SH-SY5Y (cell line): ENCODE measurements around the gene COPZ2.

Source experiments
- GATA2 ChIP-seq: IDR thresholded peaks from 2 replicates; pipeline ENCODE4 v1.6.1; 2011; ENCODE audit warnings: mild to moderate bottlenecking, low read depth, low read length
- GATA3 ChIP-seq: IDR thresholded peaks from 2 replicates; pipeline ENCODE4 v1.6.1; 2011; ENCODE audit warnings: low read depth, mild to moderate bottlenecking, low read length, moderate library complexity

The COPZ2 gene

DNA sequence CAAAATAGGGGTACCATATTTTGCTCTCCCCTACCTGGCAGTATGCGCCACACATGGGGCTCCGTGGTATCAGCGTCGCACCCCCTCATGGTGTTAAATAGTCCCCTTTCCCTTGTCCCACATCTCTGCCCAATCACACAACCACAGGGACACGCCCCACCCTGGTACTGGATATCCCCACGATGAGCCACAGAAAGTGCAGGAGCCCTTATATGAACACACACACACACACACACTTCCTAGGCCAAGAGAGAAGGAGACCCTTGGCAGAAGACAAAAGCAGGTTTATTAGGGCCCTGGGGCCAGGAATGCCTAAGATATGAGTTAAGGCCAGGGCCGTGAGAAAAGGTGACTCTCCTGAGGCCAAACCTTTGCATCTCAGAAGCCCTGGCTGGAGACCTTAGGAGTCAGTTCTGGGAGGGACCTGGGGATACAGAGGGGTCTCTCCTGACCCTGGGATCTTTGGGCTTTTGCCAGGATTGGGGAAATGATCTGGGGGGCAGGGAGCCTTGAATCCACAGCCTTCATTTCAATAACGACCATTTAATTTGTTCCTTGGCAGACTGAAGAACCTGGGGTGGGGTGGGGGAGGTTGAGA, 11.6 kb downstream of the COPZ2 start:
- TF ChIP-seq GATA2: no peak
- TF ChIP-seq GATA3: no peak

DNA sequence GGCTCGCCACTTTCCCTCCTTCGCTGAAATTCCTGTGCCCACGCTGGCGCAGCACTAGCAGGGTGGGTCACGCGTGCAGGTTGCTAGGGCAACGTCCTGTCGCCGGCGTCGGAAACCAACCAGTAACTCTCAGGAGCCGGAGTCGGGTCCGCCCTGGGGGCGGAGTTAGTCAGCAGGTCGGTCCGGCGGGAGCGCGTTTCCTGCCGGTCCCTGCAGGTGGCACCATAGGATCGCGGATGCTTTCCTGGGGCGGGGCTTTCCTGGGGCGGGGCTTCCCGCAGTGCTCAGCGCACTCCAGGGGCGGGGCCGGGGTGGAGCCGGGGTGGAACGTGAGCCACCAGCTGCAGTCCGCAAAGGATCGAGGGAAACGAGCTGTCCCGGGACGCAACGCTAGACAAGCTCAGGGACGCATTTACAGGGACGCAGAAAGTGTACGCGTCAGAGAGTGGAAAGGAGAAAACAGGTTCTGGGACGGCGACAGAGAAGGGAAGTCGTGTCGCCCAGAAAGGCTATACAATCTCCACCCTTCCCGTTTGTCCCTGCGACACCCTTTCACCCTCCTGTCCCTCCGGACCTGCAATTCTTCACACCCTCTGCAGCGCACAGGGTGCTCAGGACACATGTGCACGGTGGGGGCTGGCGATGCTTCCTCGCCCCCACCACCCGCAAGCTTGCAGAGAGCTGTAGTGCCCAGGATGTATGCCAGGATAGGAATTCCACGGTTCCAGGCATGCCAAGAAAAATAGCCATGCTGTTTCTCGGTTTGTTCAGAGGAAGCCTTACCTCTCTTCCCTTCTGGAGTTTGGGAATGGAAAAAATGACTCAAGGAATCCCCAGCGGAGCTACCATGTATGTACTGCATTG, 12.3 kb downstream of the COPZ2 start:
- no peak for TF ChIP-seq GATA3

DNA sequence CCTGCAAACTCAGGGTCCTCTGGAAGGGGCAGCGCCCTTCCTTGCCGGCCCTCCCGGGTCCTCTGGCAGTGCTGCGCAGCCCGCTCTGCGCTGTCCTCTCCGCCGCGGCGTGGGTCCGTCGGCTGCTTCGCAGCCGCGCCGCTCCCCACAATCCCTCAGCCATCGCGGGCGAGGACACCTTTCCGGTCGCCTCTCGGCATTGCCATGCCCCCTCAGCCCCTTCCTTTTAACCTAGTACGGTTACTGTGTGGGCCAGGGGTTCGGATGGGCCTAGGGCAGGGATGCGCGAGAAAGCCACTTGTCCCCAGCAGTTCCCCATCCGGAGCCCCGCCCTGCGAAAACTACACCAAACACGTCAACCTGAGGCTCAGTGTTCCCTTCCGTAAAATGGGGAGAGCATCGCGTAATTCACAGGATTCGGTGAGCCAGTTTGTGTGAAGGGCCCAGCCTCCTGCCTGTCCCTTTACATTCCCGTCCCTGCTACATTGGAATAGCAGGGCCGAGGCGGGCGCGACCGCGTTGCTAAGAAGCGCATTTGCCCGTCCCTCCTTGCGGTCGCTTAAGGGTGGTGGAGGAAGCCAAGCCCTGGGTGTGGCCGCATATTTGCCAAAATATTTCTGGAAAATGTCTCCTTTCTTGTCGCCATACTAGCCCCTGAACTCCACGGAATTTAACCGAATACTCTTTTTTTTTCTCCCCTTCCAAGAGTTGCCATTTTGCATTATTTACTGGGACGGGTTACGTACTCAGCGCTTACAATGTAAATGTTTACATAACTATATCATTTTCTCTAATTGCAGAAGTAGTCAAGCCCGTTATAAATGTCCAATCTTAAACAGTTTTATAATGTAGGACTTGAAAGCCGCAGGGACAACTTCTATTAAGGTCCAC, 13.2 kb downstream of the COPZ2 start:
- TF ChIP-seq GATA2: no peak
- no peak for TF ChIP-seq GATA3

DNA sequence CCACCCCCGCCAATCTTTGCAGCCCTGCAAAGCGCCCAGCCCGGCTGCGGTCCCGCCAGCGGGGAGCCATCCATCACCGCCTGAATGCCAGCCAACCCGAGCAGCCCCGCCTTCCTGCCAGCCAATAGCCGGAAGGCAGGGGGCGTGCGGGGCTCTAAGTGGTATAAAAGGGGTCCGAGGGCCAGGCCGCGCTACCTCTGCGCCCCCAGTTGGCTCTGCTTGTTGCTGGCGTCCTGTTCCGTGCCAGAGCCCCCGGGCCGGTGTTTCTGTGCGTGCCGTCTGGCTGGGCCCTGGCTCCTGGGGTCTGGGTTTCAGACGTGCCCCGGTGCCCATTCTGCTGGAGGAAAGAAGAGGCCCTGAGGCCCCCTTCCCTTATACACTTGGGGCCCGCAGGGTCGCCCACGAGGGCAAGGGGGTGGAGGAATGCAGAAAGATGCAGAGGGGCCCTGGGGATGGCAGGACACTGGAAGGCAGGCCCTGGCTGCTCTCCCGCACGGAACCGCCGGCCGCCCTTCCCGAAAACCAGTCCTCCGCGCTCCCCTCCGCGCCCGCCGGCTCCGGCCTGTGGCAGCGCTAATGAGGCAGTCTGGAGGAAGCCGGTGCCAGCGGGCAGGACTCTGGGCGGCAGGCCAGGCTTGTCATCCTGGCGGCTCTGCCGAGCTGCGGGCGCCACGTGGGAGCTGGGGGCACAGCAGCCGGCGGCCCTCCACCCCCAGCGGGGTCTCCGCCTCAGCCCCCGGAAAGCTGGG, 14.0 kb downstream of the COPZ2 start:
- TF ChIP-seq GATA2: no peak
- TF ChIP-seq GATA3: no peak

DNA sequence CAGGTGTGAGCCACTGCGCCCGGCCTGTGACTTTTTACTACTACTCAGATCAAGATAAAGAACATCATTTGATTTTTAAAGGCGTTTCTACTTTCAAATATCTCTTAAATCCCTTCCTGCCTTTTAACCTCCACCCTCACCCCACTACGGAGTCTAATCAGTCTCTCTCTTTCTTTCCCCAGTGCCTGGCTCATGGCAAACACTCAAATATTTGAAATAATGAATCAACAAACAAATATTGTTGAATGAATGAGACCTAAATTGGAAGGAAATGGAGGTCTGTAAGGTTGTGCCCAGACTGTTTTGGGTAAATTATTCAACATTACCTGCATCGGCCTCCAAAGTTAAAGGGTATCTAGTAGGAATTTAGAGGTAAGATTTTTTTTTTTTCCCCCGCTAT, 14.7 kb downstream of the COPZ2 start:
- TF ChIP-seq GATA3 (no peak), GATA2 (no peak)

DNA sequence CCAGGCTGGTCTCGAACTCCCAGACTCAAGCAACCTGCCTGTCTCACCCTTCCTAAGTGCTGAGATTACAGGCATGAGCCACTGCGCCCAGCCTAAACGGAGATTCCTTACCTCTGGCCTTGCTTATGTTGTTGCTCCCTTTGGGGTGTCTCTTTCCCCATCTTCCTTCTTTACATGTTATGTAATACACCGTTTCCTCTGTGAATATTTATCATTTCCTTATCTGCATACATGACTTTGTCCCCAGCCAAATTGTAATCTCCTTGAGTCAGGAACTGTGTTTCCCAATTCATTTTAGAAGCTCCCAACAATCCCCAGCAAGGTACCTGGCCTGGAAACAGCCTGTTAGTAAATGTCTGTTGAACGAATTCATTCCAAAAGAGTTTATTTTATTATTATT, 15.7 kb downstream of the COPZ2 start:
- TF ChIP-seq GATA2: no peak
- TF ChIP-seq GATA3: no peak

DNA sequence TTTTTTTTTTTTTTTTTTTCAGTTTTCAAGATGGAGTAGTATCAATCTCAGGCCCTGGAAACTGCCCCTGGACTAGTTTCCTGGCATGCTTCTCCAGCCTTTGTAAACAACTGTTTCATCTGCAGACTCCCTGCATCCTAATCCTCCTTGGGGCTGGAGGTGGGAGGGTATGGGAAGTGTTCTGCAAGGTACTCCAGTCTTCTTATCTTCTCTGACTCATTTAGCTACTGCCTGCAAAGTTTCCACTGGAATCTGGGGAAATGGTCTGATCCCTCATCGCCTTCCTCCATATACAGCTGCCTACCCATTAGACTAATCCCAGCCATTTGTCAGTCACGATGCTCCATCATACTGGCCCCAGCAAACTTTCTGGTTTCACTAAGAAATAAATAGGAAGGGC, 21.5 kb downstream of the COPZ2 start:
- no peak for TF ChIP-seq GATA3
- no peak for TF ChIP-seq GATA2

DNA sequence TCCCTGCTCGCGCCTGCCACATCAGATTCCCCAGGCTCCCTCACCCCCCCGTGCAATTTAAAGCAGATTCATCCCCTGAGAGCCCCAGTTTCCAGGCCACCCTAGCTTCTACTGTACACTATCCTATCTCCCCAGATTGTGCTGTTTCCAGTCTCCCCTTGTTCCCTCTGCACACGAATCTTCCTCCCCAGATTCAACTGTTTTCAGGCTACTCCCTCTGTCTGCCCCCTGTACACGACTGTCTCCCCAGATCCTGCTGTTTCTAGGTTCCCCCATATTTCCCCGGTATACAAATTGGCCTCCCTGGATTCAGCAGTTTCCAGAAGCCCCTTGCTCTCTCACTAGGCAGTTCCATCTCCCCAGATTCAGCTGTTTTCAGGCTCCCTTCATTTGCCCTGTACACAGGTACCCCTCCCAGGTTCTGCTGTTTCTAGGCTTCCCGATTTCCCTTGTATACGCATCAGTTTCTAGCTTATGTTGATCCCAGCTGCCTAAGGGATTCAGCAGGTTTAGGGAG, 22.9 kb downstream of the COPZ2 start:
- TF ChIP-seq GATA3: no peak
- peak; percentile 77 for TF ChIP-seq GATA2

DNA sequence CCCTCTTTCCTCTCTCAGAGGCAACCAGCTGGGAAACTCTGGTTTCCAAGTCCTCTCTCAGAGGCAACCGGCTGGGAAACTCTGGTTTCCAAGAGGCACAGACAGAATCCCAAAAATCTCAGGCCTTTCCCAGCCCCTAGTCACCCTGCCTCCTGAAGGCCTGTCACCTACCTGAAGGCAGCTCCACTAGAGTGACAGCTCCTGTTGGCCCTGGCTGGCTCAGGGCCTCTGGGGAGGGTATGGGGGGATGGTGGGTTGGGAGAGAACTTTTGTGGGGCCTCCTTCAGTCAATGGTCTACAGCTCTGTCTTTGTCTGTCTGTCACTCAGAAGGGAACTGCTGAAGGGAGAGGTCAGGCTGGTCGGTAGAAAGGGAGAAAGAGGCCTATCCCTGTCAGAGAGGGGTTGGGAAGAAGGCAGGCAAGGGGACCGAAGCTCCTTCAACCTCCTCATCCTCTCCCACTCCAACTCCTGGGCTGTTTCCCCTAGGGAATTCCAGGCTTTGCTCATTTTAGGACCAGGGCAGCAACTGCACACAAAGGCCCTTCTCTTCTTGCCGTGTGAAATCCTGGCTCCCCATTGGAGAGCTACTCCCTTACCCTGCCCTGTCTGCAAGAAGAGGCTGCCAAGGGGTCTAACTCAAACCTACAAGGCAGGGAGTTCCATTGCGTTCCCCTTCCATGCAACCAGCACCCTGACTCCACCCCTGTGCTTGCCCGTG, 23.6 kb downstream of the COPZ2 start:
- no peak for TF ChIP-seq GATA3
- TF ChIP-seq GATA2: no peak

DNA sequence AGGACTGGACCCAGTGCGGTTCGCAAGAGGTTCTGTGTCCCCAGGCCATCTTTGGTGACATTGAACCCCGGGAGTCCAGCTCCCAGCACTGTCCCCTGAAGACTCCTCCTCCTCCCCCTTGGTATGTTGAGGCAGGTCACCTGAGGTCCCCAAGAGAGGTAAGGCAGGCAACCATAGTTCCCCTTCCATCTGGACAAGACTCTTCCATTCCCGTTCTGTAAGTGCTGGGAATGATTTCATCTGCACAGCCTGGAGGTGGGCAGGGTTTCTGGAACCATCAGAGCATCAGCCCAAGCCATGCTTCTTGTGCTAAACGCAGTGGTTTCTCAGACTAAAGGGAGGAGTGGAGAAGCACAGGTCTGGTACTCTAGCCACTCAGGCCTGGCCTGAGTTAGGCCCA, 24.9 kb downstream of the COPZ2 start:
- TF ChIP-seq GATA2 (no peak), GATA3 (no peak)

DNA sequence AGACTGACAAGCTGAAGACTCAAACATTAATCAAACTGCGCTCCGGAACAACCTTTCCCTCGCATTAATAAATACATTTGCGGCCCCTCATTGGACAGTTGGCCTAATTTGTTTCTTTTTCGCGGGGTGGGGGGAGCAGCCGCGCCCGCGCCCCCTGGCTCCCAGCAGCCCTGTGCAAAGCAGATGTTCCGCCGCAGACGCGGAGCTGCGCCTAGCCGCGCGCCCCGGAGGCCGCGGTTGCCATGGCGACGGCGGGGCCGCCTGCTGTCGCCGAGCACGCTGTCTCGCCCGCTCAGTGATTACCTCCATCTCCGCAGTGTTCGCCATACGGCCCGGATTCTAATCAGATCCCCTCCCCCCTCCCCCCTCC, 25.5 kb downstream of the COPZ2 start:
- TF ChIP-seq GATA2: peak; percentile 73
- TF ChIP-seq GATA3: no peak

DNA sequence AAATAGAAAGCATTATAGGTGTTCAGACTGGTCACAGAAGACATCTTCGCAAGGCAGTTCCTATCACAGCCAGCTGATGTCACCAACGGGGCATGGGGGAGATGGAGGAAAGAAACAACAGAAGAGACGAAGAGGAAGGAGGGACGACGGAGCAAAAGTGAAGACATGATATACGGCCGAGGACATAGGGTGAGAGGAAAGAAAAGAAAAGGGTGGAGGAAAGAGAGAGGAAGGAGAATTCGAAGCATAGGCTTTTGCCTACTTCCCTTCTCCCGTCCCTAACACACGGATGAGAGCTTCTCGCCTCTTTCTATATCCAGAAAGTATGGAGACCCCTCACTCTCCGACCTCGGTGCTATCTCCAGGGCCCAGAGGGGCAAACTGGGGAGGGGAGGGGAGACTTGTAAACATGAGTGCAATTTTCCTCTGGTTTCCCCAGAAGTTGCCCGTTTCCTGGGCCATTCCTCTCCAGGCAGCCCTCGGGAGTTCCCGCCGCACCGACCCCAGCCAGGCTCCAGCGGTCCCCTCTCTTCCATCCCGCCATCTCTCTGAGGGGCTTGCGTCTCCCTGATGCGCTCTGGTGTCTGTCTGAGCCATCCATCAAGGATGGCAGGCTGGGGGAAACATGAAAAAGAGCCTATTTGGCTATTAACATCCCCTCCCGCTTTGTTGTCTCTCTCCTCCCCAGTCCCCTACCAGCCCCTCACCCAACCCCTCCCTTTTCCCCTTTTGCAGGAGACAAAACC, 26.0 kb downstream of the COPZ2 start:
- TF ChIP-seq GATA3: no peak
- TF ChIP-seq GATA2: no peak
